Measurements from ENCODE around the gene CCL4. TPM values are rescaled to one million over a fixed set of nuclear protein-coding genes. Genes with fewer than 3 reads are reported as not detected.
"Not testable (repeated sequence)": the region's sequence is repeated elsewhere in the genome, so short reads cannot be mapped to it uniquely, and the experiment has no call there.

The CCL4 gene
- total RNA-seq, 1 experiment from 2014 or later, result not detected

DNA sequence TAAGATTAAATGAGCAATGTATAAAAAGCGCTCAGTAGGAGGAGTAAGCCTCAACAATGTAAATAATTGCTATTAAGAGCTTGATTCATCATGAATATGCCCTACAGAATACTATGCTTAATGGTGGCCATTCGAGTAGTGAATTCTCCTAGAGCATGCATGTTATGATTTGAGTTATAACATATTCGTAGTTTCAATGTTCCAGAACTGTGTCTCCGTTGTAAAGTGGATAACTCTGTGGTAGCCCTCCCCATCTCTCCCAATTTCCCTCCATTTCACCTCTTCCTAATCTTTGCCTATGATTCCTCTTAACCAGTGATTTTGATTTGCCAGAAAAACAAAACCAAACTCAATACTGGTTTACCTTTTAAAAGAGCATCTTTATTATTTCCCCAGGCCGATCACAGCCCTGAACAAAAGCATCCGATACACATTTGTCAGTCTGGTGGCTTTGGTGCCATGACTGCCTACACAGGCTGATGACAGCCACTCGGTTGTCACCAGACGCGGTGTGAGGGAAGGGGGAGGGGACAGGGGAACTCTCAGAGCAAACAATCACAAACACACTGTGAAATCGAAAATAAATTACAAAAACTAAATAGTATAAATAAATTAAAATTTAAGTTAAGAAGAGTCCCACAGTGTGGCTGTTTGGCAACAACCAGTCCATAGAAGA, 15.6 kb upstream of the CCL4 start:
- DNase-seq (ENCODE audit: low spot score), result not testable (repeated sequence)

- DNase-seq (ENCODE audit: low spot score), result no peak
Observed at GRCh38 chr17:36088670-36089338, 14.8 kb upstream of the CCL4 start.

DNA sequence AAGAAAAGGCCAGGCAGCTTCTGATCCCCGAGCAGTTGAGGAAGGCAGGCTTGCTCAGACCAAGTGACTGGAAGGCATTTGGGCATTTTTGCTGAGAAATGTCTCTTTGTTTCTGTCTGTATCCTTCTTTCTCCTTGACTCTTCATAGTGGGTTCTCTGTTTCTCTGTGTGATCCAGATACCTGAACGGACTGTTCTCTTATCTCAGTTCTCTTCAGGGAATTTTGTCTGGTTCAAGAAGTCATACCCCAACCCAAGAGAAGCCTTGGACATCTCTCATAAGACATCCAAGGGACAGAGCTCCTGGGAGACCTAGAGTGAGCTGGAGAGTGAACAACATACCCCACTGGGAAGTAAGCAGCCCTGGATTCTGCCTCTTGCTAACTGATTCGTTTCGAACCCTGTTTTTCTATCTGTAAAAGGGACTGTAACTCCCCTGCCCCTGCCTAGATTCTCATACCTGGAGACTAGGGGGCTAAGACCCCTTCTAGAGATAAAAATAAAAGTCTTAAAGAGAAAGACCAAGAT, 14.2 kb upstream of the CCL4 start:
- DNase-seq (ENCODE audit: low spot score), result no peak

DNA sequence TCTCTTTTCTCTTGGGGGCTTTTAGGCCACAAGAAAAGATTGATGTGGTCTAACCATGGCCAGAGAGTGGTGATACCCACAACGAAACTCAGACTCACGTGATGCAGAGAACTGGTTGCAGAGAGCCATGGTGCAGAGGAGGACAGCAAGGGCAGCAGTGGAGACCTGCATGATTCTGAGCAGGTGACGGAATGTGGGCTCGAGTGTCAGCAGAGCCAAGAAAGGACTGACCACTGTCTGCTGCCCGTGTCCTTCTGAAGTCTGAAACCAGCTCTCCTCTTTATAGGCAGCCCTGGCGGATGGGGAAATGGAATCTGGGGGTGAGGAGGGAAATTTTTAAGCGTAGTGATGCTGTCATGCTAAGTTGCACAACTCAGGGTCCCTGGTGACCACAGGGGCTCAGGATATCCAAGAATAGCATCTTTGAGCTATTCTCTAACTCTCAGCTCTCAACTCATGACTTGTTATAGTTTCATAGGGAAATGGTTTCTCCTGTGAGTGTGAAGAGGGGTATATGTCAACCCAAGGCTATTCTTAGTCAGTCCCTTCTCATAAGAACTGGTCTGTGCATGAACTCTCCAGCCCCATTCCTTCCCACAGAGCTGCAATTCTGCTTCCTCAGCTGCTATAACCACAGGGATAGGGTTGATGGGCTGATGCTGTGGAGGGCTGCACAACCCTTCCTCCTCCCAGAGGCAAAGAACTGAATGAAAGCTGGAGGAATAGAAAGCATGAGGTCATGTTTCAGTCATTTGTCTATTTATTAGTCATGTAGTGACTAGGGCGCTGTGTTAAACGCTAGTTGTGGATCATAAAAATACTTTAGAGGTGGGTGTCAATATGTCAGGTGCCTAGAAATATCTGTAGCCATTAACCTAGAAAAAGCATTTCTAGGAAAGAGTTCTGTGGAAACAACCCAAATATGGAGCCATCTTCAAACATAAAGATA, 13.5 kb upstream of the CCL4 start, which contains the start of gene CCL3:
Gene CCL3 (minus strand): TSS at position 256 of the 949 bp plus-strand sequence. CDS start 85 bp downstream, at position 171.
- no peak for DNase-seq (ENCODE audit: low spot score)

GRCh38 chr17:36092230-36092629, 11.4 kb upstream of the CCL4 start:
- no peak for DNase-seq (ENCODE audit: low spot score)

DNA sequence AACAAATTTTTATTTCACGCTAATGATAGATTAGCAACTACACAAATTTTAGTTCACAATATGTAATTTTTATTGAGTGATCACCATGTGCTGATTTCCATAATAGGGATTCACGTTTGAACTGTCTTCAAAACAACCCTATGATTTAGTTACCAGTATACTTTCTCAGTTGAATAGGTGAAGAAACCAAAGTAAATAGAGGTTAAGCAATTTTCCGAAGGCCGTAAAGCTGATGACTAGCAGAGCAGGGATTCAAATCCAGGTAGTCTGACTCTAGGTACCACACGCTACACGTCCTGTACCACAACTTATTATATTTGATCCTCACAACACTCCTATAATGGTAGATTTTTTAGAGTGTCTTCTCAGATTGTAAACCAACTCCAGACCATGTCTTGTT, 10.9 kb upstream of the CCL4 start:
- DNase-seq (ENCODE audit: low spot score), result not testable (repeated sequence)

- DNase-seq (ENCODE audit: low spot score), result no peak
Observed at GRCh38 chr17:36094232-36094631, 9.4 kb upstream of the CCL4 start.

GRCh38 chr17:36094746-36095145, 8.9 kb upstream of the CCL4 start:
- DNase-seq (ENCODE audit: low spot score), result no peak

DNA sequence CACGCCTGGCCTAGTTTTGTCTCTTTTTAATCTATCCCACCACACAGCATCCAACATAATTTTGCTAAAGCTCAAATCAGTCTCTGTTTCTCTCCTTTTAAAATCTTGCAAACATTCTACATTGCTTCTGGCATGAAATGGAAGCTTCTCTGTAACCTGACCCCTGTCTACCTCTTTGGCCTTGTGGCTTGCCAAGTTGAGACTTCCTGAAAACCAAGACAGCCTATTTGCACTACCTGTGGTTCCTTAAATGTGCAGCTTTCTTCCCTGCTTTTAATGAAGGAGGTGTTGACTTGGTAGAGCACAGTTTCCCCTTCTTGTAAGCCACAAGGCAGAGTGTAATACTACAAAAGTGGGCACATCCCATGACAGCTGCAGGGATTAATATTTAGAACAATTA, 7.6 kb upstream of the CCL4 start:
- no peak for DNase-seq (ENCODE audit: low spot score)

- not testable (repeated sequence) for DNase-seq (ENCODE audit: low spot score)
Observed at GRCh38 chr17:36099004-36099403, 4.6 kb upstream of the CCL4 start.

- DNase-seq (ENCODE audit: low spot score), result not testable (repeated sequence)
Observed at GRCh38 chr17:36104246-36104645, 619 bp downstream of the CCL4 start.

DNA sequence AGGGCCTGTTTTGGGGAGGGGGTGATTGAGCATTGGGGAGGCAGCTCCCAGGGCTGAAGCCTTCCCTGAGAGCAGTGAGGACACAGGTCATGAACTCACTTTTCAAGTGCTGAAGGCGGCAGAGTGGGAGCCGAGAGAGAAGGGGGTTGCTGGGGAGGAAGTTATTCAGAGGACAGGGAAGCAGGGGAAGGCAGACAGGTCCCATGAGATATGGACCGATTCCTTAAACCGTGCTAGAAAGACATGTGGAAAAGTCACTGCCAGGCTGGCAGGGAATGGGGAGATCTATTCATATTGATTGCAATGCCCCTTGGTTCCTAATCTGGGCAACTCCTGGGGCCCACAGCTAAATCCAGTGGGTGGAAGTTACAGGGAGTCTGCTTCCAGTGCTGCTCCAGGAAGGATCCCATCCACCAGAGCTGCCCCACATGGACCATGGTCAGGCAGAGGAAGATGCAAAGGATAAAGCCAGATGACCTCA, 1.1 kb downstream of the CCL4 start:
- no peak for DNase-seq (ENCODE audit: low spot score)

DNA sequence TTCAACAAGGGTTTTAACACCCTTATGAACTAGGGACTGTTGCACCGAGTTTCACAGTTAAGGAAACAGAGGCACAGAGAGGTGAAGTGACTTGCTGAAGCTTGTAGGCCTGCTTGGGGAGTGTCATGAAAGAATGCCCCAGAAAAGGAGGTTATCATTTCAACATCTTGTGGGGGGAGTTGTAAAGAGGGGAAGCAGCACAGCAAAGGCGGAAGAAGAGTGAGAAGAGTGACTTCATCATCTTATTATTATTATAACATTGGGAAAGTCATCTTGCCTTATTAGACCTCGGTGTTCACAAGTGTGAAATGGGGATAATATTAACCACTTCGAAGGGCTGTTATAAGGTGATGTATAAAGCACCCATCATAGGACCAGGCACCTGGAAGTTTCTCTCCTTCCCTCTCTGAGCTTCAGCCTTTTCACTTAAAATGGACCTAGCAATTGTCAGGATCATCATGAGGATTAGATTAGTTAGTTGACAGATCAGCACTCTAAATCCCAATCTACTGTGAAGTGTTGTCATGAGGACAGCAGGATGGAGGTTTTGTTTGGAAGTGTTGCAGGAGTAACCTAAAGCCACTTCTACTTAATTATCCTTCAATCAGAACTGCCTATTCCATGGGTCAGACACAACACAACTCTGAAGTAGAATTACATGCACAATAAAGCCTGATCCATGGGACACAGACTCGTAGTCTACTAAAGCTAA, 2.3 kb downstream of the CCL4 start:
- DNase-seq (ENCODE audit: low spot score), result no peak

DNA sequence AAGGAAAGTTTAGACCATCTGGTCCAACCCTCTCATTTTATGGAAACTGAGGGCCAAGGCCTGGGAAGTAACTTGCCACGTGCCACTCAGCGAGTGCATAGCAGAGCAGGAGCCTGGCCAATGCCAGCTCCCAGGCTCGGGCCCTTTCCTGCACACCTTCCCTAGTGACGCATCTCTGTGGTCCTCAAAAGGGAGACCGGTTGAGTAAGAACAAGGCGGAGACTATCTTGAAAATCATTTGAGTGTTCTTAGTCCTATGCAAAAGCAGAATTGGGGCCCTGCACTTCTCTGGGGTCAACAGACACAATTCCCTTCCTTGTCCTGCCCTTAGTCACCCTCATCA, 2.8 kb downstream of the CCL4 start:
- DNase-seq (ENCODE audit: low spot score), result no peak

GRCh38 chr17:36107660-36108059, 4.0 kb downstream of the CCL4 start:
- no peak for DNase-seq (ENCODE audit: low spot score)

DNA sequence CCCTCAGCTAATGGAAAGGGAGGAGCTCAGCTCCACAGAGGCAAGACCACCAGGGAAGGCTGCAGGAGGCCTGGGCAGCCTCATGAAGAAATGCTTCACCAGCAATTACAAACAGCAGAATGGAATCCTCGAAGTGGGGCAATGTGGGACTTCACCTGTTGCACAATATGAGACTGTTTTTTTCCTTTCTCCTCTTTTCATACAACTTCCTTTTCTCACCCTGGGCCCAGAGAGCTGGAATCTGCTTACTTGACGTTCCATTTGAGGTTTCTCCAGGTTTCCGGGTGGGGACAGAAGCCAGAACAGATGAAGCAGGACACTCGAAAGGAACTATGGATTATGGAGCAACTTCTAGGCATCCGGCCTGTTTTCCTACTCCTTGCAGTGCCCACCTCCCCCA, 4.6 kb downstream of the CCL4 start:
- not testable (repeated sequence) for DNase-seq (ENCODE audit: low spot score)

- no peak for DNase-seq (ENCODE audit: low spot score)
Observed at GRCh38 chr17:36111068-36111490, 7.5 kb downstream of the CCL4 start.

GRCh38 chr17:36112572-36112971, 8.9 kb downstream of the CCL4 start:
- no peak for DNase-seq (ENCODE audit: low spot score)

DNA sequence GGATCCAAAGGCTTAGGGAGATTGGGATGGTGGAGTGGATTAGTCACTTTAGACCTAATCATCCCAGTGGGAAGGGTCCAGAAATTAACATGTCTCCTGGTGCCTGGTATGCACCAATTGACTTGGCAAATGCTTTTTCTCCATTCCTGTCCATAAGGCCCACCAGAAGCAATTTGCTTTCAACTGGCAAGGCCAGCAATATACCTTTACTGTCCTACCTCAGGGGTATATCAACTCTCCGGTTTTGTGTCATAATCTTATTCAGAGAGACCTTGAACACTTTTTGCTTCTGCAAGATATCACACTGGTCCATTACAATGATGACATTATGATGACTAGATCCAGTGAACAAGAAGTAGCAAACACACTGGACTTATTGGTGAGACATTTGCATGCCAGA, 9.5 kb downstream of the CCL4 start:
- DNase-seq (ENCODE audit: low spot score), result not testable (repeated sequence)

DNA sequence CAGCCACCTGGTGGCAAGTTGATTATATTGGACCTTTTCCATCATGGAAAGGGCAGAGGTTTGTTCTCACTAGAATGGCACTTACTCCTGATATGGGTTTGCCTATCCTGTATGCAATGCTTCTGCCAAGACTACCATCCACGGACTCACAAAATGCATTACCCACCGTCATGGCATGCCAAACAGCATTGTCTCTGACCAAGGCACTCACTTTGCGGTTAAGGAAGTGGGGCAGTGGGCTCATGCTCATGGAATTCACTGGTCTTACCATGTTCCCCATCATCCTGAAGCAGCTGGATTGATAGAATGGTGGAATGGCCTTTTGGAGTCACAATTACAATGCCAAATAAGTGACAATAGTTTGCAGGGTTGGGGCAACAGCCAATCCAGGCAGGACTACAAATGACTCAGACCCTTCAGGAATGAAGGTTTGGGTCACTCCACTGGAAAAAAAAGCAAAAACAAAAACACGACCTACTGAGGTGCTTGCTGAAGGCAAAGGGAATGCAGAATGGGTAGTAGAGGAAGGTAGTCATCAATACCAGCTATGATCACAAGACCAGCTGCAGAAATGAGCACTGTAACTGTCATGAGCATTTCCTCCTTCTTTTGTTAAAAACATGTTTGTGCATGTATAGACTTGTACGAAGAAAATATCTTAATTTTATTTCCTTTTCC, 11.5 kb downstream of the CCL4 start:
- DNase-seq (ENCODE audit: low spot score), result peak; percentile 23

DNA sequence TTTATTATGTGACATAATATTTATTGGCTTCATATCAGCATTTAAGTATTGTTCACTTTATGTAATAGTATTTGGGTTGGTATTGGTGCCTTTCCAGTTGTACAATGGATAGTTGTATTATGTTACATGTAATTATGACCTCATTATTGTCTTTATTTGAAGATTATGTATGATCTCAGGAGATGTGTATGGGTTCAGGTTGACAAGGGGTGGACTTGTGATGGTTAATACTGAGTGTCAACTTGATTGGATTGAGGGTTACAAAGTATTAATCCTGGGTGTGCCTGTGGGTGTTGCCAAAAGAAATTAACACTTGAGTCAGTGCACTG, 12.0 kb downstream of the CCL4 start:
- not testable (repeated sequence) for DNase-seq (ENCODE audit: low spot score)

All from A172 (cell line).